Activated CD4-positive, CD25-positive, alpha-beta regulatory T cell (primary cell): ENCODE results near the gene RASGRP2.

Source experiments
- DNase-seq, 4 experiments: peaks; one replicate each; lab custom pipeline; 2025; lab: John Stamatoyannopoulos, UW

RASGRP2 gene

GRCh38 chr11:64771861-64772260 is 27.9 kb upstream of the RASGRP2 start:
- no peak for DNase-seq

- DNase-seq = no peak
These were observed 26.2 kb upstream of the RASGRP2 start for GRCh38 chr11:64770120-64770519.

GRCh38 chr11:64769283-64769682 is 25.3 kb upstream of the RASGRP2 start:
- no peak for DNase-seq

GRCh38 chr11:64768300-64768694 is 24.4 kb upstream of the RASGRP2 start:
- DNase-seq = no peak

- DNase-seq = peak; percentile 66 to 79 (median 73)
These were observed 23.7 kb upstream of the RASGRP2 start for GRCh38 chr11:64767344-64768299.

GRCh38 chr11:64766881-64767280 is 22.9 kb upstream of the RASGRP2 start:
- DNase-seq = no peak

- no peak for DNase-seq
These were observed 22.1 kb upstream of the RASGRP2 start for GRCh38 chr11:64765851-64766665.

GRCh38 chr11:64765291-64765850 is 21.4 kb upstream of the RASGRP2 start:
- no peak for DNase-seq

GRCh38 chr11:64764753-64765152 is 20.8 kb upstream of the RASGRP2 start:
- DNase-seq = no peak

GRCh38 chr11:64764040-64764611 is 20.2 kb upstream of the RASGRP2 start:
- peak in 1 of 4 experiments; percentile 35 for DNase-seq

- DNase-seq = no peak
These were observed 19.6 kb upstream of the RASGRP2 start for GRCh38 chr11:64763526-64764039.

GRCh38 chr11:64762674-64763525 is 19.0 kb upstream of the RASGRP2 start:
- DNase-seq = no peak

- no peak for DNase-seq
These were observed 18.3 kb upstream of the RASGRP2 start for GRCh38 chr11:64762277-64762673.

GRCh38 chr11:64760759-64761420 is 16.9 kb upstream of the RASGRP2 start:
- DNase-seq = no peak

- DNase-seq = no peak
These were observed 16.1 kb upstream of the RASGRP2 start, which contains the start of gene PYGM for GRCh38 chr11:64759722-64760719. PYGM (minus strand) TSS chr11:64759974; CDS start chr11:64759898, 76 bp downstream.

GRCh38 chr11:64759131-64759721 is 15.3 kb upstream of the RASGRP2 start:
- DNase-seq = no peak

GRCh38 chr11:64758330-64759079 is 14.6 kb upstream of the RASGRP2 start:
- no peak for DNase-seq
